IPS DF 19.7 (cell line): ENCODE data around the gene MAST4.

Experiments
- DNase-seq: peaks from one replicate; pipeline ENCODE4 v3.0.0-alpha.2; 2013; ENCODE audit warnings: low read depth, low spot score

The MAST4 gene

DNA sequence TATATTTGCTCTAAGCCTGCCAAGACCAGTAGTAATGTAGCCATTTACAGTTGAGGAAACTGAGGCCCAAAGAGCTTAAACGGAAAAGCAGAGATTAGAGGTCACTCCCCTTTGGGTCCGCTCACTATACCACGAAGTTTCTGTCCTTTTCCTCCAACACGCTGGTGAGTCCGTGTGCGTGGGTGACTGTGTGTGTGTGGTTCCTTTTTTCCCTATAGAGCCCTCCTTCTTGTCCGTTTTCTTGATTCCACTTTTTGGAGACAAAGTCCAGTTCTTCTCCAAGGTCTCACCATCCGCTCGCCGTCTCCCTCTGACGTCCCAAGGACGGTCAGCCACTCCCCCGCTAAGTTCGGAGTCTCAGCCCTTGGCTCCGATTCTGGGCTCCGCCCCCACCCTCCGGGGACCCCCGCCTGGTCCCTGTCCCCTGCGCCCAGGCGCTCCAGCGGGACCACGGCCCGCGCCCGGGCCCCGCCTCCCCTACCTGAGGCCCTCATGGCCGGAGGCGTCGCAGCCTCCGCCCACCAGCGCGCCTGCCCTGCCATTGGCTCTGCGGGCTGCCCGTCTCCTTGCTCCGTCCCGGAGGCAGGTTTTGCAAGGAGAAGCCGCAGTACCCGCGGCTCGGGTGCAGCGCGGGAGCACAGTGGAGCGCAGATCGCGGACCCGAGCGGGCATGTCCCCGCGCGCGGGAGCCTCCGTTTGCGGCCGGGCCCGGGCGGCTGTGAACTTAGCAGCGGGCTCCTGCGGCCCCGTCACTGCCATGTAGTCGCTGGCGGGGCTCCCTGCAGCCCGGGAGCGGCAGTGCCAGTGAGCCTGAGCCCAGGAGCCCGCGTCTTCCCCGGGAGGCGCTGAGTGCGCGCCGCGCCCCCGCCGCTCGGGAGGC, at the start of gene MAST4:
TSS of gene MAST4 (plus strand) at position 638 of the 880 bp plus-strand sequence. CDS start 263 bp downstream, outside the sequence.
- DNase-seq, result peak; percentile 57

DNA sequence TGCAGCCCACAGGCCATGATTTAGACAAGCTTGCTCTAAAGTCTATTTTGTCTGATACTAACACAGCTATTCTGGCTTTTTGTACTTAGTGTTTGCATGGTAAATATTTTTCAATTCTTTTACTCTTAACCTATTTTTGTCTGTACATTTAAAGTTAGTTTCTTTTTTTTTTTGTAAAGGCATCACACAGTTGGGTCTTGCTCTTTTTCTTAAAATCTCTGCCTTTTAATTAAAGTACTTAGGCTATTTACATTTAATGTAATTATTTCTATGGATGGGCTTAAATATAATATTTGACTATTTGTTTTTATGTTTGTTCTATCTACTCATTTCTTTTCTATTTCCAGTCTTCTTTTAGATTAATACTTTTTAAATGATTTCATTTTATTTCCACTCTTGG, 49.7 kb upstream of the MAST4 start:
- no peak for DNase-seq

GRCh38 chr5:66551338-66551737, 44.9 kb upstream of the MAST4 start:
- DNase-seq, result no peak

- DNase-seq, result no peak
Observed at GRCh38 chr5:66551945-66552344, 44.2 kb upstream of the MAST4 start.

- no peak for DNase-seq
Observed at GRCh38 chr5:66553368-66553912, 42.8 kb upstream of the MAST4 start.

DNA sequence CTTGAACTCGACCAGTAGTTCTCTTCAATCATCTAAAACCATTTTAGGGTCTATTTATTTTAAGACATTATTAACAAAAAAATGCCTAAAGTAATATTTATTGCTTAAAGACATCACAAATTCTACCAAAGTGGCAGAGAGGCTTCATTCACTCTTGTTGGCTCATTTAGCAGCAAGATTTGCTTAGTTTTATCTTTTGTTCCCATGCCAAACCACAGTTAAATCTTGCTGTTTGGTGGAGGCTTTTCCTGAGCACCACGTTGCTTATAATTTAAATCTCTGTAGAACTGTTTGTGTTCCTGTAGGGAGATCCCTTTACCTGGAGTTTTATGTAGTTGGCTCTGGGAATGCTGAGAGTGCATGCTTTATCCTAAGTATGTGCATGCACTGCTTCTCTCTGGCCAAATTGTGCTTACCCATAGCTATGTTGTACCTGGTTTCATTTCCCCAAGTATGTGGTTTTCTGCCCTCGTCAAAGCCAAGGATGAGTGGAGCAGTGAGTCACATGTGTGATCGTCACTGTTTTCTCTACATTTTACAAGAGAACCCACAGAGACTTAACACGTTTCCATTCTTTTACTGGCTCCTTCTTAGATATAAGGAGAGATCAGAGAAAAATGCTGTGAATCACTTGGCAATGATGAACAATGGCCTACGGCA, 42.1 kb upstream of the MAST4 start:
- no peak for DNase-seq

DNA sequence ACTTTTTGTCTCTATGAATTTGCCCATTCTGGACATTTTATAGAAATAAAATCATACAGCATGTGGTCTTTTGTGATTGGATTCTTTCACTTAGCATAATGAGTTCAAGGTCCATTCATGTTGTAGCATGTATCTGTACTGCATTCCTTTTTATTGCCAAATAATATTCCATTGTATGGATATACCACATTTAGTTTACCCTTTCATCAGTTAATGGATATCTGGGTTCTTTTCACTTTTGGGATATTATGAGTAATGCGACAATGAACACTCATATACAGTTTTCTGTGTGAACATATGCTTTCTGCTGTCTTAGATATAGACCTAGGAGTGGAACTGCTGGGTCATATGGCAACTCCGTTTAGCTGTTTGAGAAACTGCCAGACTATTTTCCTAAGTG, 41.3 kb upstream of the MAST4 start:
- no peak for DNase-seq

GRCh38 chr5:66558560-66558959, 37.6 kb upstream of the MAST4 start:
- DNase-seq, result no peak

GRCh38 chr5:66560371-66560770, 35.8 kb upstream of the MAST4 start:
- DNase-seq, result no peak

DNA sequence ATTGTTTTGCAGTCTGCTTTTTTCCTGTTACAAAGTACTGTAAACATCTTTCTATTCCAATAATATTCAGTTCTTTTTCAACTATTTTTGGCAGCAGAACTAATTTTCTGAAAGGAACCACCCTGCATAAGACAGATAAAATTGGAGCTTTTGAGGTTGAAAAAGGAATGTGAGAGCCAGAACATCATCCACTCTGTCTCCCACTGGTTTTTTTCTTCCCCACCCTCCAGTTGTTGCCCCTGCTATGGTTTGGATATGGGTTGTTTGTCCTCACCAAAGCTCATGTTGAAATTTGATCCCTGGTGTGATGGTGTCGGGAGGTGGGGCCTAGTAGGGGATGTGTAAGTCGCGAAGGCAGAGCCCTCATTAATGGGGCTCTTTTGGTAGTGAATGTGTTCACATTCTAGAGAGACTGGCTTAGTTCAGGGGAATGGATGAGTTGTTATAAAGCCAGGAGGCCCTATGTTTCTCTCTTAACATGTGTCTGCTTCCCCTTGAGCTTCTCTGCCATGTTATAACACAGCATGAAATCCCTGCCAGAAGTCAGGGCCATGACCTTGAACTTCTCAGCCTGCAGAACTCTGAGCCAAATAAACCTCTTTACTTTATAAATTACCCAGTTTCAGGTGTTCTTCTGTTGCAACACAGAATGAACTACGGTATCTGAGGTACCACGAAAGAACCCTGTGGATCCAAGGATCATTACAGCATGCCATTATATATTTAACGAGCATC, 34.8 kb upstream of the MAST4 start:
- DNase-seq, result no peak

DNA sequence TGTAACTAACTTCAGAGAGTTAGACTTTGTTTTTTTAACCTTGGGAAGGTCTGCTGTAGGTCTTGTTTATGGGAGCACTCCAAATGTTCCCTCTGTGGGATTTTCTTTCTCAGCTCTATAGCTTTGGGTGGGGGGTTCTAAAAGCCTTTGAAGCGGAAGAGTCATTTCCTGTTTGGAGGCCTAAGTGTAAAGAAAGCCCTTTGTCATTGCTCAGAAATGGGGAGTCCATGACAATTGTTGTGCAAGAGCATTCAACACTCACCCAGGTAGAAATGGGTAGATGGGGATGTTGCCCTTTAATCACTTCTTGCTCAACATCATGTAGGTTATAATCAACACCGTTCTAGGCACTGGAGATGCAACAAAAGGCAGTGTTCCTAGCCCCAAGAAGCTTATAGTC, 30.3 kb upstream of the MAST4 start:
- peak; percentile 30 for DNase-seq

GRCh38 chr5:66567474-66567873, 28.7 kb upstream of the MAST4 start:
- DNase-seq, result no peak

- DNase-seq, result no peak
Observed at GRCh38 chr5:66570201-66570600, 26.0 kb upstream of the MAST4 start.

- no peak for DNase-seq
Observed at GRCh38 chr5:66573733-66574132, 22.5 kb upstream of the MAST4 start.

DNA sequence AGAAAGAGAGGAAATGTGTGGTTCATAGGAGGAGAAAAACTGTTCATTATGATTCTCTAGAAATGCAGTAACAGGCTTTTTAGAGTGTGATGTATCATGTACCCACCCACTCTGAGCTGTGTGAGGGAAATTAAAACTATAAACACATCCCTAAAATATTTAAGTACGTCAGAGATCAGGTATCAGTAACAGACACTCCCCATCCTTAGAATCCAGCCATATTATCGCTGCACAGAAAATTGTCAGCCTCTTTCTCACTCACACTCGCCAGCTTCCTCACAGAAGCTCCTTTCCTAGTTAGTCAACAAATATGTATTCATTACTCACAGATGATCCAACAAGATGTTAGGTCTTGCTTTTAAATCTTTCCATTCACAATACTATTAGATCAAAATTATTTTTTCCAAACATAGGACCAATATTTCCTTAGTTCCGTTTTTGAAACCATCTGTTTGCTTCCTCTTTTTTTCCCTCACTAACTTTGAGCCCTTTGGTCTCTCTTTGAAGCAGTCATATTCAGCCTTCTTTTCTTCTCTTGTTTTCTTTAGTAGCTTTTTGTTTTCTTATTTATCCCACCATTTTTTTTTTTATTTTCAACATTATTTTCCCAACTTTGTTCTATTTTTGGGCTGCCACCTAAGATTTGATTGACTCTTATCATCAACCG, 13.6 kb upstream of the MAST4 start:
- no peak for DNase-seq

DNA sequence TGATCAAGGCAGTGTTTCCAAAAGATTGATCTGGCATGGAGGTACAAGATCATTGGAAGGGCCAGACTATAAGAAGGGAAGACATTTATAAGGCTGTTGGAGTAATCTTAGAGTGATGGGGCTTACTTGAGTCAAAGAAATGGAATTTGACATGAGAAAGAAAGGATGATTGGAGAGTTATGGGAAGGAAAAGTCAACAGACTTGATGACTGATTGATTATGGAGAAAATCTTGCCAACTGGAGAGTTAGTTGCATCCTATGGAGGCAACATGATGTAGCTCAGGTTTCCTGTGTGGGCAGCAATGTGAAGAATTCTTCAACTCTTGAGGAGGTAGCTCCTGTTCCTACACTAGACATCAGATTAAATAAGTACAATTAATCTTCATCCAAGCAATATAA, 10.9 kb upstream of the MAST4 start:
- no peak for DNase-seq

DNA sequence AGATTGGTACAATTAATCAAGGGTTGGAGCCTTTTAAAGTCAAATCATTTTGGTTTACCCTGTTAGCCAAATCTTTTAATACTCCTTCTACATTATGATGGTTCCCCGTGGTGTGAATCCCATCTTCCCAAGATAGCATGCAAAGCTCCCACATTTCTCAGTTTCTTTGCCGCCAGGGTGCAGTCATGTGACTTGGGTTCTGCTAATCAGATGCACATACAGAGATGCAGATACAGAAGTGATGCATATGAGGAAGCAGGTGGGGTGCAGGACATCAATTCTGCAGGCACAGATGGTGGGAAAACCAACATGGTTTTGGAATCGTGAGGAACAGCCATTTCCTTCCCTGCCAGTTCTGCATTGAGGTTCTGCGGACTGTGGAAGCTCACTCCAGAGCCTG, 8.4 kb upstream of the MAST4 start:
- no peak for DNase-seq

- DNase-seq, result no peak
Observed at GRCh38 chr5:66596636-66597182, 516 bp downstream of the MAST4 start.

- no peak for DNase-seq
Observed at GRCh38 chr5:66597183-66597757, 1.1 kb downstream of the MAST4 start.

GRCh38 chr5:66602621-66603020, 6.4 kb downstream of the MAST4 start:
- no peak for DNase-seq

- no peak for DNase-seq
Observed at GRCh38 chr5:66603164-66603563, 7.0 kb downstream of the MAST4 start.
